ENCODE measurements around the gene C9orf50.
"Not testable (repeated sequence)": the region's sequence is repeated elsewhere in the genome, so short reads cannot be mapped to it uniquely, and the experiment has no call there.

The C9orf50 gene

DNA sequence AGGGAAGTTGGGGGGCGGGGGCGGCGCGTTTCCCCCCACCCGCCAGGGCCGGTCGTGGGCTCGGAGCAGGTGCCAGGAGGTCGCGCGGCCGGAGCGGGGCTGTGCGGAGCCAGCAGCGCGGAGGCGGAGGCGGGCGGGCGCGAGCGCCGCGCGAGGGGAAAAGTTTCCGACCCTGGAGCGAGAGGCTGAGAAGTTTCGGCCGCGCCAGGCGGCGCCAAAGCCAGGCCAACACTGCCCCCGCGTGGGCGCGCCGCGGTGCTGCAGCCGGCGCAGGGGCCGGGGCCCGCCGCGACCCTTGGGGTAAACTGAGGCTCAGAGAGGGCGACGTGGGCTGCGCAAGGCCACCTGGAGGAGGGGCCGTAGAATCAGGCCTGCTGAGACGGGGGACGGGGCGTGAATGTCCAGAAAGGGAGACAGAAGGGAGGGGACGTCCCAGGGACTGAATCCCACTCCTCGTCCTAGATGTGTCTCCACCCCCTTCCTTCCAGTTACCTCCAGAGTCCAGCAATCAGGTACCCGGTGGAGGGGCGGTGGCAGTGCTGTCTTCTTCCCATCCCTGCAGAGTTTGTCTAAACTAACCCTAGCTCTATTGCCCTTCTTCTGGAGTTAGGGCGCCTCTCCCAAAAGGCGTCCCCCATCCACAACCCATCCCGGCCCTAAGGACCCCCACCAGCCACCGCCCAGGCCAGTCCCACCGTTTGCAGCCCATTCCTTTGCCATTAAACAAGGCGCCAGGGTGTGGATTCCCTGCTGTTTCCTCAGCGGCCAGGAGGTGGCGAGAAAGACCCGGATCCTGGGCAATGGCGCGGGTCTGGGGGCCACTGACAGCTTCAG, 10.2 kb downstream of the C9orf50 start:
- DNase-seq (ENCODE audit: low read depth): peak; percentile 59

DNA sequence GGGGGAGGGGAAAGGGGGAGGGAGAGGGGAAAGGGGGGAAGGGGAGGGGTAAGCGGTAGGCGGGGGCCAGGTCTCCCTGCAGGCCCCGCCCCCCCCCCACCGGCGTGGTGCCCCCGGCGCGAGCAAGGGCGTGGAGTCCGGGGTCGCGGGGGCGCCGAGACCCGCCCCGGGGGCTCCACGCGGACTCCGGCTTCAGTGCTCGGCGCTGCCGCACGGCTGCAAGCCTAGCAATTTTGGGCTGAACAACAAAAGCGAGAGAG, 10.8 kb downstream of the C9orf50 start:
- no peak for DNase-seq (ENCODE audit: low read depth)

DNA sequence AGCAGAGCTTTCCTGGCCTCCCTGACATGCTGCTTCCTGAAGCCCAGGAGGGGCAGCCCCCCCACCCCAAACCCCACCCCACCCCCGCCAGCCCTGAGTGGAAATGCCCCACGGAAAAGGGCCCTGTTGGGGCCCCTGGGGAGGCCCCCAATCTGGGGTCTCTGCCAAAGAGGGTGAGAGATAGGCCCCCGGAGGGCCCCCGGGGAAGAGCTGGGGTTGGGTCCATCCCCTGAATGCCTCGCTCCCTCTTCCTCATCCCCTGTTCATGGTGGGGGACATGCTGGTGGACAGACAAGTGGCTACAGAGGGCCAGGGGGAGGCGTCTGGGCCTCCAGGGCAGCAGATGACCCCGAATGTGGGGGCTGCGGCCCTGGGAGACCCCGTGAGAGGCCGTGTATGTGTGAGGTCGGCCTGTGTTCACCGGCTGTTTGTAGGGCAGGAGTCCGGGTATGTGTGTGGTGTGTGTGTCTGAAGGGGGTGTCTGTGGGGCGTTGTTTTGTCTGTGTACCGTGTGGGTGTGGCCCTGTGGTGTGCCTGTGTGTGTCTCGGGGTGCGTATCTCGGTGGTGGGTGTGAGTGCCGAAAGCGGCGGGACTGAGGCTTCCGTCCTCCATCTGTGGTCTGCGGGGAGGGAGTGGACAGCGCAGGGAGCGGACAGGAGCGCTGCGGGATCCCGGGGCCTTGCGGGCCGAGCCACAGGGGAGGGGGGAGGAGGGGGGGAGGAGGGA, 11.3 kb downstream of the C9orf50 start:
- DNase-seq (ENCODE audit: low read depth): no peak

DNA sequence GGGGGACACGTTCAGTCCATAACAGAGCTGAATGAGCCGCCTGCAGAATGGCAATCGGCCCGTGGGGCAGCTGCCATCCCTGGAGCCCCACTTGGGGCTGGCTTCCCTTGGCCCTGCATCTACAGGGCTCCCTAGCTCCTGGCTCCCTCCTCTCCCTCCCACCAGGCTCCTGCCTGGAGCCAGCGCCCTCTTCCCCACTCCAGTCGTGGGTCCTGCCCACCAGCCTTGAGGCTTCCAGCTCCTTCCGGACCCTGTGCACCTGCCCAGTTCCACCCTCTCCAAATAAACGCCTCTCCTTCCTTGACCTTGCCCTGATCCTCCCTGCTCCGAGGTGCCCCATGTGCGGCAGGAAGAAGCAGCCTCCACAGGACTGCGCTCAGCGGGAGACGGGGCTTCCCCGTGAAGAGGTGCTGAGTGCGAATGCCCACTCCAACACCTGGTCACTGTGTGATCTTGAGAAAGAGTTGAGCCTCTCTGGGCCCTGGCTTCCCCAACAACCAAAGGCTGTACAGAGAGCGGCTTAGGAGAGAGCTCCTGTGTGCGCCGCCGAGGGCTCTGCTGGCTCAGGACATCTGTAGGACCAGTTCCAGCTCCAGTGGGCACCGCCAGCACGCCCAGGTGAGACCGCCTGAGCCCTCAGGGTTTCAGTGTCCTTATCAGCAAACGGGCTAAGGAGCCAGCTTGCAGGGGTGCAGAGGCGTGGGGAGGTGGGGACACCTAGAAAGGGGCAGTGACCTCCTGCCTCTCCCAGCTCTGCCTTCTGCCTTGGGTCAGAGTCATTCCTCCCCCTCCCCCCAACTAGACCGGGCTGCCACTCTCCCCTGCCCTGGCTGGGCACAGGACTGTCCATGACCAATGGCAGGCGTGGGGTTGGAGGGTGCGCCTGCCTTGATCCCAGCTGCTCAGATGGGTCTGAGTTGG, 12.1 kb downstream of the C9orf50 start:
- DNase-seq (ENCODE audit: low read depth): no peak

DNA sequence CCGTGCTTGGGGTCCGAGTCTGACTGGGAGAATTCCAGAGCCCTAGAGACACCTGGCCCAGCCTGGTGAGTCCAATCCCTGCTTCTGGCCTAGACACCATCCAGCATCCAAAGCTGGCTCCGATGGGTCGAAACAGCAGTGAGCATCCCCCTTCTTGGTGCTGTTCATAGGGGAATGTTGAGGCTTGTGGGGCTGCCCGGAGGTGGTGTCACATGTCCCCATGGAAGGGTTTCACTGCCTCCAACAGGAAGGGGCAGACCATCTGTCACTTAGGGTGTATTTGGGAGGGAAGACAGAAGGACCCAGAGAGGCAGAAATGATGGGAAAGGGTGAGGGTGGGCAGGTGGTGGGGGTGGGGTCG, 13.9 kb downstream of the C9orf50 start:
- DNase-seq (ENCODE audit: low read depth): no peak

DNA sequence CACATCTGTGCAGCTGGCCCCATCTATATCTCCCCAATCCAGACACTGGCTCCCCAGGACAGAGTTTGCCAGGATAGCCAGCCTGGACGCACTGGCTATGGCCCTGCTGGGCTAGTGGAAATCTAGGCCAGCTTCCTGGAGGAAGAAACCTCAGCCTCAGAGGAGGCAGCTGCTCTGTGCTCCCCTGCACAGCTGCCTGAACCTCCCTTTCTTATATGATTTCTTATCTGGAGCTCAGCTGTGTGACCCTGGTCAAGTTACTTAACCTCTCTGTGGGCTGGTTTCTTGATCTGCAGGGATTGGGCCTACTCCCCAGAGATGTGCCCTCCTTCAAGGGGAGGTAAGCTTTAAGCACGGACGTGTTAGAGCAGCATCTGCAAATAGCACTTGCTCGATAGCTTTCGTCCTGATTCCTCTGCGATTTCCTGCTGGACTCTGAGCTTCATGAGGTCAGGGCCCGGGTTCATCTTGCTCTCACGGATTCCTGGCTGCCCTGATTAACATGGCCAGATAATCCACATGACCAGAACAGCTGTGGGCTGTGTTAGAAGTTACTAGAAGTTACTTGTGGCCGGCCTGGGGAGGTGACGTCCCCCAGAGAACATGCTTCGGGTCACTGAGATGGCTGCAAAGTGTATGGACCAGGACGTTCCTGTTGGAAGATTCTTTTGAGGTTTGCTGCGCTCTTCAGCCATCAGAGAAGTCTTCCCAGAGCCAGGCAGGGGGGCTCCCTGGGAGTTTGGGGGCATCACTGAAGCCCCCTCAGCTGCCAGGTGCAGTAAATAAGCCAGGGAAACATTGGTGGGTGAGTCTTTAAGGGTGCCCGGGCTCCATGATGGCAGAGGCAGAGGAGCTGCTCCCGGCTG, 14.5 kb downstream of the C9orf50 start:
- no peak for DNase-seq (ENCODE audit: low read depth)

DNA sequence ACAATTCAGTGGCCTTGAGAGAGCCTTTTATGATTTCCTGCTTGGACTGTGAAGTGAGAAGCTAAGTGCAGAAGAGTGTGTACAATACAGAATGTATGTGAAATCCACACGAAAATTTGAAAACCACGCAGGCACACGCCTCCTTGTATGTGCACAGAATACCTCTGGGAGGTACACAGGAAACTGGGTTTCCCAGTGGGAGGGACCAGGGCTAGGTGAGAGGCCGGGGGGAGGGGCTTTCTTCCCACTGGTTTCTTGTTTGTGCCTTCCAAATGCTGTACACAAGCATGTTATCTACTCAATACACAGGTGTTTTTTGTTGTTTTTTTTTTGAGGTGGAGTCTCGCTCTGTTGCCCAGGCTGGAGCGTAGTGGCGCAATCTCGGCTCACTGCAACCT, 16.1 kb downstream of the C9orf50 start:
- no peak for DNase-seq (ENCODE audit: low read depth)

DNA sequence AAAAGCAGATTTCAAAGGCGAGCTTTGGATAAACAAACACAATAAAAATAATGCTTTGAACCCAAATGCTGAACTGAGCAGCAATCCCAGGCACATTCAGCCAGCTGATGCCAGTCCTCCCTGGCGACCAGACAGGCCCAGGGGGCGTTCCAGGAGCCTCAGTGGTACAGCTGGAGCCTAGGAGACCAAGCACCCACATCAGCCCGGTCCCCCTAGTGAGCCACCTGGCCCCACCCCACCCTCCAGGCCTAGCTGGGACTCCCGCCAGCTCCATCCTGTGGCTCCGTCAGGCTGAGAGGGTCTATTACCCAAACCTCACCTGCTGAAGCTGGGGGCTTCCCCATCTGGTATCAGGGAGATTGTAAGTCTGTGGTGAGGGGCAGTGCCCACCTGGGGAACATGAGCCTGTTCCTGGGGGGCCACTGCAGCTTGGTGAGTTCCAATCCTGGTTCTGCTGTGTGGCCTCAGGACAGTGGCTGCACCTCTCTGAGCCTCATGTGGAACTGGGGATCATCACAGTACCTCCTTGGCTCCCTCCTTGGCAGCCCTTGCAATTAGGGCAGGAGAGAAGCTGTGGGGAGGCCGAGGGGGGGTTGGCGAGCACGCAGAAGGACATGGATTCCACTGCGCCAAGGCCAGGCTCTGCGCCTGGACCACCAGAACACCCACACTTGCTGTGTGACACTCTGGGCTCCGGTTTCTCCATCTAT, 16.7 kb downstream of the C9orf50 start:
- DNase-seq (ENCODE audit: low read depth): no peak

DNA sequence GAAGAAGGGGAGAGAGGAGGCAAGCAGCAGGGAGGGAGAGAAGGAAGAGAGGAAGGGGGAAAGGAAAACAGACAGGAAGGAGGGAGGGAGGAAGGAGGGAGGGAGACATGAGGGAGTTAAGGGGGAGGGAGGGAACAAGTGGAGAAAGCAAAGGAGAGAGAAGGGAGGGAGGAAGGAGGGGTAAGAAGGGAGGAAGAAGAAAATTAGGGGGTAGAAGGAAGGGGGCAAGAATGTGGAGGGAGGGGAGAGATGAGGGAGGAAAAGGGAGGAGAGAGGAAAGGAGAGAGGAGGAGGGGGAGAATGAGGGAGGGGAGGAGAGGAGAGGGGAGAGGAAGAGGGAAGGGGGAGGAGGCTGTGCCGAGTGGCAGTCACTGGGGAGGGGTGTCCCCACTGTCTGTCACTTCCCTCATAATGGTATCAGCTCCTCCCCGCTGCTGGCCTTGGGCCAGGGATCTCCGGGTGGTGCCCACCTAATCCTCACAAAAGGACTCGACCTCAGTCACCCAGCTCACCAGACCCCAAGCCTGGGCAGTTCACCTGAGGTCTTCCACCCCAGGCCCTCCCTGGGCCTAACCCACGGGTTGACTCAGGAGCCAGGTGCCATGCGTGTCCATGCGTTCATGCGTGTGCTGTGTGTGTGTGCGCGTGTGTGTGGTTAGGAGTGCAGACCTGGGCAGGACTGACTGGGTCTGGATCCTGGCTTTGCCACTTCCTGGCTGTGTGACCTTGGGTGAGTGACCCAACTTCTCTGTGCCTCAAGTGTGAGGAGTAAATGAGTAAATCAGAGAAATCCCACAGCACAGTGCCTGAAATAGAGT, 18.1 kb downstream of the C9orf50 start:
- DNase-seq (ENCODE audit: low read depth): no peak

DNA sequence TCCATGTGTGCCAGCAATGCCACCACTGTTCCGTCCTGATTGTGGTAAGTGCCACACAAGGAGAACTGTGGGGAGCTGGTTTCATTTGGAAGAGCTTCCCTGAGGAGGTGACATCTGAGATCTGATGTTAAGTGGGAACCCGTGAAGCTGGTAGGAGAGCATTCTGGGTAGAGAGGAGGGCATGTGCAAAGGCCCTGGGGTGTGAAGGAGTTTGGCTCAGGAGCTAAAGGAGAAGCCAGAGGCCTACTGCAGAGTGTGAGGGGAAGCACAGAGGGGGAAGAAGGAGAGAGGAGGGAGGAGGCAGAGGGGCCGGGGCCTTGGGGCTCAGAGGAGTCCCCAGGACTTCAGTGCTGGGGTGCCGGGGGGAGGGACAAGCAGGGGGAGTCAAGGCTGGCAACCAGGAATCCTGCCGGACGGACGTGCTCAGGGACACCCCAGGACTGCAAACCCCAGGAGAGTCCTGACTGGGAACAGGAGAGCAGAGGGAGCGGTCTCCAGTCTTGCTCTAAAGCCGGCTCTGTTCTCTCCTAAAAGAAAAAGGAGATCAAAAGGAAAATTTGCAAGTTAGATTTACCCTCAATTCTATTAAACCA, 19.7 kb downstream of the C9orf50 start:
- no peak for DNase-seq (ENCODE audit: low read depth)

DNA sequence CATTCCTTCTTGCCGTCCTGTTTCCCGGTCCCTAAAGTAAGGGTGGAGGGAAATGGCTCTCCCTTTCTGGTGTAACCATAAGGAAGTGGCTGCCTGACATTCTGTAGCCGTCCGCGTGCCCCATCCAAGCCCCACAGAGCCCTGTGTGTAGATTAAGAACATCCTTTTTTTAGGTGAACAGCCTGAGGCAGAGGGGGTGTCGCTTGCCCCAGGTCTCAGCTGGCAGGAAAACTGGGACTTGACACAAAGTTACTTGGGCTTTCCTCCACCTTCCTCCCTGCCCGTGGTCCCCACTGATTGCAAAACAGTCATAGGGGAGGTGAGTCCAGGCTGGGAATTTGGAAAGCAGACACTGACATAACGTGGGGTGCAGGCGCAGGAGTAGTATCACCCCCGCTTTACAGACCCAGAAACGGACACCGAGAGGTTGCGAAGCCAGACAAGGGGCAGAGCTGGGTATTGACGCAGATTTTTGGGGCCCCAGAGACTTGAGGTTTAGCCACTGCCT, 22.8 kb downstream of the C9orf50 start:
- no peak for DNase-seq (ENCODE audit: low read depth)

DNA sequence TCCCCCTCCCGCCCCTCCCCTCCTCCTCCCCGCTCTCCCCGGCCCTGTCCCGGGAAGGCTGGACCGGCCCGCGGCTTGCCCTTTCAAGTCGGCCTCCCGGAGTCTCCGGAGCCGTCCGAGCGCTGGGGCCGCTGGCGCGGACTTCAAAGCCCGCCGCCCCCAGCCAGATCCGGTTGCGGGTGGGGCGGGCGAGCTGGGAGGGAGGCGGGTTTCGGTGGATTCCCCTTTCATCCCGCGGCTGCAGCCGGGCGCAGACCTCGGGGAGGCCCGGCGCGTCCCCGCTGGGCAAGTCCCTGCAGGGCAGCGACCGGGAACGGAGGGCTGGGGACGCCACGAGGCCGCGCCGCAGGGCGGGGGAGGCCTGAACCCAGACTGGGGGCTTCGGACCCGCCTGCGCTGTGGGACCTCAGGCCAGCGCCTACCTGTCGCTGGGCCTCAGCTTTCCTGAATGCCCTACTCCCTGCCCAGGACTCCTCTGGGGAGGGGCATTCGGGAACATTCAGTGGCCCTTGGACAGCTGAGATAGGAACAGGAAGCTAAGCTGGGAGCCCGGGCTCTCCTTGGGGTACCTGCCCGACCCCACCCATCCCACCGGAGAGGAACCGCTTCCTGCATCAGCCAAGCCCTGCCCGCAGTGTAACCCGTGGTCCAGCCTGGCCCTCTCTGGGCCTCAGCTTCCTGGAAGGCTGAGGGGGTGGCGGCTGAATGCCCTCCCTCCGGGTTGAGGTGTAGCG, 23.4 kb downstream of the C9orf50 start:
- DNase-seq (ENCODE audit: low read depth): no peak

DNA sequence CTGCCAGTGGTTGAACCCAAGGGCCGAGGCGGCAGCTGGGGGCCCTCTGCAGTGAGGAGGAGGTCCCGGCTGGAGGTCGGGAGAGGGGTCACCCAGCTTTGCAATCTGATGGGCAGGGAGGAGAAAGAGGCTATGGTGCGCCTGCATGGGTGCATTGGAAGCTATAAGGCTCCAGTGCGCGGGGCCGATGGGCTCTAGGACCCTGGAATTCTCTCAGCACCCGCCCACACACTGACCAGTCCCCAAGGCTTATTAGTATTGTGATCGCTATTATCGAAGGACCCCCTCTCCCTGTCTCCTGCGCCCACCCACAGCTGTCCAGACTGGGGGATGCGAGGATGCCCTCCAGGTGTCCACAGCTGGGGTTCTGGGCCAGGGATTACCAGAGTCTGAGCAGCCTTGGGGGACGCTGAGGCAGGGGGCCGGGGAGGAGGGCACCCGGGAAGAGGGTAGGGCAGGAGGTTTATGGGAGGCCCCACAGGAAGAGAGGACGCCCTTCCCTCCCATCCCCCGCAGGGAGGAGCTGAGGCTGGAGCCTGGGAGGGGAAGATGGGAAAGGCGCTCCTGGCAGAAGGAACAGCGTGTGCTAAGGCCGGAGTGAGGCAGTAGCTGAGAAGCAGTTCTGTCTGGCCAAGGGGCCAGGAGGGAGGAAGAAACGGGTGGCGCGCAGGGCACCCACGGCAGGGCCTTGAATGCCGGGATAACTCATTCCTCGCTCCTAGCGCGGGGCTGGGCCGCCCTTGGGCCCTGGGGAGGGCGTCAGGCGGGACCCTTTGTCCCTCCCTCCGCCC, 24.2 kb downstream of the C9orf50 start:
- DNase-seq (ENCODE audit: low read depth): no peak

DNA sequence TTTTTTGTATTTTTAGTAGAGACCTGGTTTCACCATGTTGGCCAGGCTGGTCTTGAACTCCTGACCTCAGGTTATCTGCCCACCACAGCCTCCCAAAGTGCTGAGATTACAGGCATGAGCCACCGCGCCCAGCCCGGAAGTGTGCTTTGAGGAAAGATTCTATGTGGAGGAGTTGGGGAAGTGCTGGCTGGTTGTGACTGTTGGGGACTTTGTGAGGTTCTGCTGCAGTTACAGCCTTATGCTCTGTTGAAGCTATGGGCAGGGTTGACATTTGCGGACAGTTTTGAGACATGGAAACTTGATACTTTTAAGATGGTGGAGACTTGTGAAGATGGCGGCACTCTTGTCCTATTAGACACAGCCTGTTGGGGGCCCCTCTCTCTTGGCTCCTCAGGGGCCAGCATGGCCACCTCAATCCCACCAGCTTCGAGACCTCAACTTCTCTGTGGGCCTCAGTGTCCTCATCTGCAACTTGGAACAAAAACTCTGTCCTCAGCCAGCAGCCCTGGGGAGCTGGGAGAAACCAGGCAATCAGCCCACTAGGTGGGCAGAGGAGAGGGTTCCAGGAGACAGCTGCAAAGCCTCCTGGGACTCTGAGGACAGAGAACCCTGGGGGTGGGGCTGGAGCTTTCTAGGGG, 24.9 kb downstream of the C9orf50 start:
- DNase-seq (ENCODE audit: low read depth): no peak

DNA sequence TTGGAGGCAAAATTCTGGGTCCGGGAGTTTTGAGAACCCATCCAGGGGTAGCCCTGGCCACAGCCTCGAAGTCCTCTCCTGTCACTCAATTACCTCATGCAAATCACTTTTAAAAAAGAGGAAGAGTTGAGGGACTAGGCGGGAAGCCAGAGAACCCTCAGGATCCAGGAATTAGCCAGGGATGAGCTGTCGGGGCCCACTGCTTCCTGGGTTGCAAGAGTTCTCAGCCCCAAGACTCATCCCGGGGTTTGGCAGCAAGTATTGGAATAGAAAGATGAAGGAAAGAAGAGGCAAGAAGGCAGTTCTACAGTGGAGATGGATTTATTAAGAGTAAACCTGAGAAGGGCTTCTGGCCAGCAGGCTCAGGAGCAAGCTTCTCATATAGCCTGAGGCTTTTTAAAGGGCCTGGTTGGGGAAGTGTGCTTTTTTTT, 25.6 kb downstream of the C9orf50 start:
- no peak for DNase-seq (ENCODE audit: low read depth)

DNA sequence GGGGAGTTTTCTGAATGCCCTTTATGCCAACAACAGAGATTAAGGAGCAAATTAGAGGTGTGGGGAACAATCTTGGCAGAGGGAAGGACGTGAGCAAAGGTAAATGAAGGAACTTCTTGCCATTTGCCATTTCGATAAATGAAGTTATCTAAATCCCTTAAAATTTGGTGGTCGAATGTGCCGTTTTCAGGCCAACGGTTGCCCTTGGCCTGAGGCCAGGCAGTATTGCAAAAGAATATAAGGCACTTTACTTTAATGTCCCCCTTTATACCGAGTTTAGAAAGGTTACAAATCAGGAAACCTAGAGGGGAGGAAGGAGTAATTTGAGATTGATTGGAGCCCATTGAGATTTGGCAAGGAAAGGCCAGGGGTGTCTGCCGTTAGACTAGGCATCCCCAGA, 26.3 kb downstream of the C9orf50 start:
- DNase-seq (ENCODE audit: low read depth): no peak

DNA sequence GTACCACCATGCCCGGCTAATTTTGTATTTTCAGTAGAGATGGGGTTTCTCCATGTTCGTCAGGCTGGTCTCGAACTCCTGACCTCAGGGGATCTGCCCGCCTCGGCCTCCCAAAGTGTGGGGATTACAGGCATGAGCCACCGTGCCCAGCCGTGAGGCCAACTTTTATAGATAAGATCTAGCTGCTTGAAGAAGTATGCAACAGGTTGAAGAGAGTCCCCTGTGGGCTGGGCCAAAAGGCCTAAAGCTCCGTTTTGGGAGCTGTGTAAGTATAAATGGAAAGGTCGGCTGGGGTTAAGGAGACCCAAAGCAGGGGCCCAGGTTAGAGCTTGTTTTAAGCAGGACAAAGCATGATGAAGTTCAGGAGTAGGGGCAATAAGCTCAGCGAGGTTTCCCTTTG, 28.1 kb downstream of the C9orf50 start:
- DNase-seq (ENCODE audit: low read depth): not testable (repeated sequence)

DNA sequence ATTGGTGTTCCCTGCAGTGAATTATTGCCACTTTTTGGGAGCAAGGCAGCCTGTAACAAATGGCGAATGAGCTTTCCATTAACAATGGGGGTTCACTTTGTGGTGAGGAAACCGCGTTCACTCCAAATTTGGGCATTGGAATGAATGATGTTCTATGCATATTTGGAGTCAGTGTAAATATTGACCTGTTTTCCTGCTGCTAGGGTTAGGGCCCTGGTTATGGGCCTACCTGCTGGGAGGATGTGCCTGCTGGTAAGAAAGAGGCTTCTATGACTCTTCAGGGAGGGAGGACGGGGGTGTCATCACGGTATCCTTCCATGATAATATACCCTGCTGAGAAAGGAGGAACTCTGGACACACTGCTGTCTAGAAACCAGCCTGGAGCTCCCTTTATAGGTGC, 29.0 kb downstream of the C9orf50 start:
- no peak for DNase-seq (ENCODE audit: low read depth)
